ENCODE results near the gene ANKRD40.

DNA sequence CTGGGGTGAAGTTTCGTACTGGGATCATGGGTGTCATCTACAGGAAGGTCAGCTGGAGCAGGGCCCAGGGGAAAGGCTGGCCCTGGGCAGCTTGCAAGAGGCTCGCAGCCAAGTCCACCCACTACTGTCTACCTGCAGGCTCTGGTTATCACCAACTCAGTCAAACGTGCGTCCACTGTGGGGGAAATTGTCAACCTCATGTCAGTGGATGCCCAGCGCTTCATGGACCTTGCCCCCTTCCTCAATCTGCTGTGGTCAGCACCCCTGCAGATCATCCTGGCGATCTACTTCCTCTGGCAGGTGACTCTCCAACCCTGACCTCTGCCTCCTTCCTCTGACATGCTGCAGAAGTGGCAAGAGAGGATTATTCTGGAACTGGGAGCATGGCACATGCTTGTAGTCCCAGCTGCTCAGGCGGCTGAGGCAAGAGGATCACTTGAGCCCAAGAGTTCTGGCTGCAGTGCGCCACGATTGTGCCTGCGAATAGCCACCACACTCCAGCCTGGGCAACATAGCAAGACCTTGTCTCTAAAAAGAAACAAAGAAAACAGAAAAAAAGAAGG lies 43.8 kb downstream of the ANKRD40 start:
- TF ChIP-seq CTCF (IDR thresholded peaks at IDR 0.05) (no peak), EZH2 (IDR thresholded peaks at IDR 0.05; ENCODE audit: borderline replicate concordance, insufficient read depth, low read depth, low read length, poor library complexity, severe bottlenecking) (no peak)

Data from B cell (primary cell).